Choroid plexus epithelial cell (primary cell): ENCODE results near the gene KREMEN1.

ENCODE experiments used
- DNase-seq: peaks from one replicate; pipeline ENCODE4 v3.0.0-alpha.2; 2010; ENCODE audit warnings: low read depth
- H3K4me3 ChIP-seq: 2 replicates; pipeline ENCODE4 v1.5.1; 2011; ENCODE audit warnings: low read depth, mild to moderate bottlenecking, control low read depth, low read length, moderate library complexity
- CTCF ChIP-seq: conservative IDR thresholded peaks from 2 replicates; pipeline ENCODE4 v1.5.1; 2011; ENCODE audit warnings: low read depth, mild to moderate bottlenecking, control low read depth, inconsistent platforms, low read length, moderate library complexity

The KREMEN1 gene

GRCh38 chr22:29163808-29164207 is 91.0 kb downstream of the KREMEN1 start:
- TF ChIP-seq CTCF = no peak
- H3K4me3 ChIP-seq = no peak overlapping the region
- no peak for DNase-seq

GRCh38 chr22:29165321-29166060 is 92.7 kb downstream of the KREMEN1 start:
- TF ChIP-seq CTCF = no peak

GRCh38 chr22:29166180-29166579 is 93.3 kb downstream of the KREMEN1 start:
- TF ChIP-seq CTCF = no peak
- no peak for DNase-seq

More at GRCh38 chr22:29165321-29166060, 92.7 kb downstream of the KREMEN1 start:
- DNase-seq = no peak
- no peak overlapping the region for H3K4me3 ChIP-seq

GRCh38 chr22:29167032-29167911 is 94.4 kb downstream of the KREMEN1 start:
- TF ChIP-seq CTCF = no peak
- DNase-seq = no peak
- H3K4me3 ChIP-seq = no peak overlapping the region

More at GRCh38 chr22:29166180-29166579, 93.3 kb downstream of the KREMEN1 start:
- no peak overlapping the region for H3K4me3 ChIP-seq

GRCh38 chr22:29171721-29172120 is 98.9 kb downstream of the KREMEN1 start:
- DNase-seq = no peak
- H3K4me3 ChIP-seq = no peak overlapping the region
- no peak for TF ChIP-seq CTCF

GRCh38 chr22:29172216-29172615 is 99.4 kb downstream of the KREMEN1 start:
- no peak overlapping the region for H3K4me3 ChIP-seq
- no peak for DNase-seq
- no peak for TF ChIP-seq CTCF
